Kasumi-1 (cell line): ENCODE results near the gene SLC12A2.

Source experiments
- DNase-seq, 2 experiments: peaks; one replicate each; lab custom pipeline; 2025; lab: John Stamatoyannopoulos, UW

SLC12A2 gene

DNA sequence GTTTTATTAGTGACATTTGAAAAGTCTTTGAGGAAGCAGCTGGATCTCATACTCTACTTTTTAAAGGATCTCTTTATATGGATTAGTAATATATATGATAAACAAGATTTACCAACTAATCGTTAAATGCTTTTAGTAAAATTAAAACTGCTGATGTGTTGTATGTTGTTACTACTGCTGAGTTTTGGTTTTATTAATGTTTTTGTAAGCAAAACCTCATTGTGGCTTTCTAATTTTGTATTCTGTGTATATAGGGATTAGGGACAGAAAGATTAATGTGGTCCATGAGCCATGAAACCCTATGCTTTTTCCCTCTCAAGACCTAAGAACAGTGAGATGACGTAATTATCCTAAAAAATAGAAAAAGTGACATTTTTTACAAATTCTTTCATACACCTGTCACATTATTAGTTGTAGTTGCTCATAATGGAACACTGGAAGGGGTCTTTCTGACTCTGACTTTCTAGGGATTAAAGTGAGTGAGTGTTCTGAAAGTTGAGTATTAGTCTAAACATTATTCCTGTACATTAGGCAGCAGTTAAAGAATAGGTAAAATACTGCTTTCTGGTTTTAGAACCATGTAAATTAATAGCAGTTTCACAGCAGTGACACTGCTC, 85.9 kb downstream of the SLC12A2 start:
- DNase-seq = no peak

DNA sequence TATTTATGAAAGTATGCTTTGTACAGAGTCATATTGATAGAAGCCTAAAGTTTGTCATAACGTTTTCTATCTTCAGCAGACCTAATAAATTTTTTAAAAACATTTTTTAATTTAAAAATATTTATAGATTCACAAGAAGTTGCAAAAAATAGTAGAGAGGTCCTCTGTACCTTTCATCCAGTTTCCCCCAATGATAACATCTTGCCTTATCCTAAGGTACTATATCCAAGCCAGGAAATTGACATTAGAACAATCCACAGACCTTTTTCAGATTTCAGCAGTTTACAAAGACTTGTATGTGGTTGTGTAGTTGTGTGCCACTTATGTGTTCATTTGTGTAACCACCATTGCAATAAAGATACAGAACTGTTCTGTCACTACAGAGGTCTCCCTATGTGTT, 88.5 kb downstream of the SLC12A2 start:
- no peak for DNase-seq

DNA sequence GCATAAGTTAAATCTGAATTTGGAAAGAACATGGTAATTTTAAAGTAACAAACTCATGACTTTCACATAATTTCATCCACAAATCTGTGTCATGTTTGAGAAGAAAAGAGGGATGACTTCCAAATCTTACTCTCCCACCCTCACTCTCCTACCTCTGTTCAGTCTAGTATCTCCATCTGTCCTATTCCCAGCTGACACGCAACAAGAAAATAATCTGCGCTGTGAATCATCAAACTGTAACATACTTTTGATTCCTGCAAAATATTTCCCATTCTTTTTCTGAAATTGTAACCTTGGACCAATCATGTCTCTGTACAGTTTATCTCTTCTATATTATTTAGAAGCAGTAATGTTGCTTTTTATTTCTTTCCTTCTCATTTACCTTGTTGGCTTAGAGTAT, 91.4 kb downstream of the SLC12A2 start:
- no peak for DNase-seq

DNA sequence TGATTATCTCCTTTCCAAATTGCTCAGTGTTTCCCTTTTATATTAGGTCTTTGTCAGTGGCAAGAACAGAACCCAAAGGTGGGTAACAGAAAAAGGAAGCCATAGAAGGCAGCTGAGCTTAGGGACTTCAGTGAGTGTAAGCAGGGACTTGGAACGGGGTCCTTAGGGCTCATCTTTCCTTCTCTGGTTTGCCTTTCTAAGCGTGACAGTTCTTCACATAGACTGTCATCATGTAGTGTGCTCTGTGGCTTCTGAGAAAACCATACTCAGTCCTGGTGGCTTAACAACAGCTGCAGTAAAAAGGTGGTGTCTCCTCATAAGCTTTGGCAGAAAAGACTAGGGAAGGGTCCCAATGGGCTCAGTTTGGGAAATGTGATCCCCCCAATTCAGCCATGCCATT, 108.8 kb downstream of the SLC12A2 start:
- no peak for DNase-seq

DNA sequence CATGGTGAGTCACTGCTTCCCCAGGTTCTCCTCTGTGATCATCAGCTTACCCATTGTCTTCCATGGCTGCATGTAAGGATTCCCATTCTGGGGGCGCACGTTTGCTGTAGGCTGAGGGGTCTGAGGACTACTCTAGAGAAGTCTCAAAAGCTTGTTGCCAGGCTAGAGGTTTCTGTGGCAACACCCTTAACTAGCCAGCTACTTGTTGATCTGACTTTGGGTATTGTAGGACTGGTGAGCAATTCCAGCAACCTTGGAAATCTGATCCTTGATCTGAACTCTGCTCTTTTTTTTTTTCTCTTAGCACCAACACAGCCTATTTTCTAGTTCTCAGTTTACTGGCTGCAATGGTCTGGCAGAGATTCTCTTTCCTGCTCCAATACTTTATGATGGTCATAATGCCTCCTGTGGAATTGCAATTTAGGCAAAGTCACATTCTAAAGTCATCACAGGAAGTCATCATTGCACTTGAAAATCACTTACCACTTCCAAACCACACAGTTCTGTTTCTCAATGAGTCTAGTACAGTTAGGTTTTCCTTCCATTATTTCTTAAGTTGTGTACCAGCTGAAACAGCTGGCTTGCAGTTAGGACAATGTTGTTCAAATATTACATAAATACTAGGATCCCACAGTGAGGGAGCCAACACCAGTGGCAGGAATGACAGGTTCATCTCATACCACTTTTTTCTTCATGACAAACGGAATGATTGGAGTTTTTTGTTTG, 110.3 kb downstream of the SLC12A2 start:
- DNase-seq = no peak

DNA sequence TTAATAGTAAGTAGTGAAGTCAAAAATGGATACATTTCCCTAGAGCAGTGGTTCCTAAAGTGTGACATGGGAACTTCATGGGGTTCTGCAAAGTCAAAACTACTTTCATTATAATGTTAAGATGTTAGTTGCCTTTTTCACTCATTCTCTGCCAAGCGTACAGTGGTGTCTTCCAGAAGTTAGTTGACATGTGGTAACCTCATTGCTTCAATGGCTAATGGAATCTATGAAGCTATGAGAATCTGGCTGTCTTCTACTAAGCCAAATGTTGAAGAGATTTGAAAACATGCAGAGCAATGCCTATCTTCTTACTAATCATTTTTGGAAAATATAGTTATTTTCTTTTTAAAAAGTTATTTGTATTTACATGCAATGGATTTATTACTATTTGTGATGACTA, 111.8 kb downstream of the SLC12A2 start:
- no peak for DNase-seq

DNA sequence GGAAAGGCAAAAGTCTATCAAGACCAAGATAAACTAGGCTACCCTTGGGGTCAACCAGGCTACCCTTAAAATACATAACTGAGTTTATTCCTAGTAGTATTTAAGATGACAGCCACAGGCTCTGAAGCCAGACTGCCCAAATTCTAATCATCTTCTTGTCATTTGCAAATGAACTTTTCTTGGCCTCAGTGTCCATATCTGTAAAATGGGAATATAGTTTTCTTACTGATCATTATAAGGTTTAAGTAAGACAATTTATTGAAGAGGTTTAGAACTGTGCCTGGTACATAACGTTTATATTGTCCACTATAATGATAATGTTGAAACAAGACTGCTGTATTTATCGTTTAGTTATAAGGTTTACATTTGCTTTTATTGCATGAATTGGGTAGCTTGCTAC, 112.5 kb downstream of the SLC12A2 start:
- DNase-seq = no peak

DNA sequence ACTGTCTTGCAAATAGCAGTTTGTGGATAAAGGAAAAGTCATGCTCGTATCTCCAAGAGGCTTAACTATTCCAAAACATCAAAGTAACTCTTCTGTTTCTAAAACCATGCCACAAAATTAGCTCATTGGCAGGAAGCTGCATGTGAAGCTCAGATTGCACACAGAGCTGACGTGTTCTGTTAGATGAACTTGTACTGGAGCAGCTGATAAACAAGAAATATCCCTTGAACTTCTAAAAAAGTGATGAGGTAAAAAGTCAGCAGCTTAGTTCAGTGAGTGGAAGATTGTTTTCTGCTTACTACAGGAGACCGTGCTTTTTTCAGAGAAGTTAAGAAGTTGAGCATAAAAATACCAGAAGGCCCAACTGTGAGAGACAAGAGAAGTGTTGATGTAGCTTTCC, 113.2 kb downstream of the SLC12A2 start:
- no peak for DNase-seq

DNA sequence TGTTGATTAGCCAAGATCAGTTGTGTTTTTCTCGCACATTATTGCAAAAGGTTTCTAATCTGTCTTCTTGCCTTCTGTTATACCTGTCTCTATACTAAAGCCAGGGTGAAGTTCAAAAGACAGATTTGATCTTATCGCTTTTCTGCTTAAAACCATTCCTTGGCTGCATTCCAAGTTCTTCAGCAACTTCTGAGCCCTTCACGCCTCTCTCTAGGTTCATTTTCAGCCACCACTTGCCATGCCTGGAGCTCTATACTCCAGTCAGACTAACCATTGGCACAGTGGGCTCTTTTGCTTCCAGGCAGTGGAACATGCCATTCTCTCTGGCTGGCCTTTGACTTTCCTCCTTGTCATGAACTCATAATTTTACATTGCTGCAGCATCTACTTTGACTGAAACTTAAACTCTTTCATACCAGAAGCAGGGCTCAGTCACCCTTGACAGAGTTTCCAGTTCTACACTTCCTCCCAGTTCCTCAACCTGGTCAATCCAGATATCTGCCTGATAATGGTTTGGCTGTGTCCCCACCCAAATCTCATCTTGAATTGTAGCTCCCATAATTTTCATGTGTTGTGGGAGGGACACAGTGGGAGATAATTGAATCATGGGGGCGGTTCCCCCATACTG, 114.4 kb downstream of the SLC12A2 start:
- no peak for DNase-seq

DNA sequence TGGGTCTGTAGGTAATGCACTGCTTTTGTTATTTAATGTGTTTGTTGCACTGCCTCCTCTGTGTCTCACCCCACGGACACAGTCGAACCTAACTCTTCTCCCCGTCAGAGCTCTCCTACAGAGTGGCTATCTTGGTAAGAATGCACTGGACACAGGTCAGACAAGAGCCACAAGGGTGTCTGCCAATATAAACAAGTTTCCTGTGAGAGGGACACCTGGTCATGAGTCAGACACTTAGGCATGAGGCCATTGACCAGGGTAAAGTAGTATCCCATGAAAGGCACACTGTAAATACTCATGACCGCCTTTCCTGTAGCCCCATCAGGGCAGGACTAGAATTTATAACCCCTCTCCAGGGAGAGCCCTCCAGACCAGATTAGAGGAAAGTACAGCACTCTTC, 115.5 kb downstream of the SLC12A2 start:
- no peak for DNase-seq

DNA sequence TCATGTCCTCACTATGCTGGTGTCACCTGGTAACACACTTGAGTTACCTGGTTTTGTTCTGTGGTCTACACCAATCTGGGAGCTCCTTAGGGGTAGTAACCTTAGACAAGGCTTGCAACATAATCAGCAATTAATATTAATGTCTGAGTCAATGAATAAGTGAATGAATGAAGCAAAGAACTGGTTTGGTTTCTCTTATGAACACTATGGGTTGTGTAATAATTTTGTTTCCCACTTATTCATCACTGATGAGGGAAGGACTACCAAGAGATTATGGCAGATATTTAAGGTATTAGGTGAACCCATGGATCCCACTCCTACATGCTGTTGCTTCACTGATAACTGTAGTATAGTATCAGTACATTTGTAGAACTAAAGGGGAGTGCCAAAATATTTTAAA, 116.0 kb downstream of the SLC12A2 start:
- DNase-seq = no peak

DNA sequence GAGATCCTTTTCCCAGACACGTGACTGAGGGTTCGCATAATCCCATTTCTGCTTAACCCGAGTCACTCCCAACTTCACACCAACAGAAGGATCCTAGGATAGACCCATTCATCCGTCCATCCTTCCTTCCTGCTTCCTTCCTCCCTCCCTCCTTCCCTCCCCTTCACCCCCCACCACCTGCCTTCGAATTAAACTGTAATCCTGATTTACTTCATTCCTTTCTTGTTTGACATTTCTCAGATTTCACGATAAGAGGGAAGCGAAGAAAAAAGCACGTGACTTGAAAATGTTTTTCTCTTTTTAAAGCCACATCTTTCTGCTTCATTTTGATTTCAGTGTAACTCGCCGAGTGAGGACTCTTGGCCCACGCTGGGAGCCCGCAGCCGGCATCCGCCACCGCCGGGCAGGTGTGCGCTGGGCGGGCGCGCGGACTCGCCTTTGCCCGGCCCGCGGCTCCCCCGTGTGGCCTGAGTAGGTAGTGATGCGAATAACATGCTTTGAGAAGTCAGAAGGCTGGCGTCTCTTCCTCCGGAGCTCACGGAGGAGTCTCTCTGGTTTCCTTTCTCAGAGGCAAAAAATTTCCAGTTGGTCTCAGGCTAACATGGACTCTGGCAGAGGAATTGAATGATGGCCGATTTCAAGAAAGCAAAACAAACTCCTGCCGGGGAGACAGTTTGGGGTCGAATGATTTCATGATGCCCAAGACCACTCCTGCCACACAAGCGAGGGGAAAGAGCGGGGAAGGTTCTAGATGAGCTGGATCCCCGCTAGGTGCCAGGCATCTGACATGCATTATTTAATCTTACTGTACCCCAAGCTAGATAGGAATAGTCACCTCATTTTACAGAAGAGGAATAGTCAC, 117.7 kb downstream of the SLC12A2 start:
- peak; percentile 51 to 54 for DNase-seq

DNA sequence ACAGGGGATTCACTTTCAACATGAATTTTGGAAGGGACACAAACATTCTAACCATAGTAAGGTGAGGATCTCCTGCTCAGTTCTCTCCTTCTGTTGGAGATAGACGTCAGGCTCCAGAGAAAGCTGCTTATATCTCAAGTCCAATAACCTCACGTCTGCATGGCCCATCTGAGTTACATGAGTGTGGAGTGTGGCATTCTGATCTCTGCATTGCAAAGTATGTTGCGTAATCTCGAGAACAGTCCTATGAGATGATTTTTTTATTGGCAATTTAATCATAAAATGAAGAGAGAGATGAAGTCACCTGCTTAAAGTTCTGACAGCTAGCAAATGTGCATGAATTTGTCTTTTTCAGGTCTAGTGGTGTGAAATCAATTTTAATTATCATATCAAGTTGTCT, 118.8 kb downstream of the SLC12A2 start:
- no peak for DNase-seq

DNA sequence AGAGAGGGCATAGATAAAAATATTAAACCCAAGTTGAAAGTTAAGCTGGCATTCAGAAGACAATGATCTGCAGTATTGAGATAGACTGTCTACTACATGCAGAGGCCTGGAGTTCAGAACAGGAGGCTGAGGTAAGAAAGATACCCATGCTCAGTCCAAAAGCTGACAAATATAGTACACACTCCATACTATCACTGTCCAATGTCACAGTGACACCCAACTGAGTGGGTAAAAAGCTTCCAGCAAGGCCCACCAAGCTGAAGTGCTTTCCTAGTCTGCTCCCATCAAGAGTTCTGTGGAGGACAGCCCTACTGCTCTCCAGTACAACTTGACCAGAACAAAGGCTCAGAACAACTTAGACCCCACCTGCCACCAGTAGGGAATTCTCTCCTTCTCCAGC, 124.9 kb downstream of the SLC12A2 start:
- no peak for DNase-seq

DNA sequence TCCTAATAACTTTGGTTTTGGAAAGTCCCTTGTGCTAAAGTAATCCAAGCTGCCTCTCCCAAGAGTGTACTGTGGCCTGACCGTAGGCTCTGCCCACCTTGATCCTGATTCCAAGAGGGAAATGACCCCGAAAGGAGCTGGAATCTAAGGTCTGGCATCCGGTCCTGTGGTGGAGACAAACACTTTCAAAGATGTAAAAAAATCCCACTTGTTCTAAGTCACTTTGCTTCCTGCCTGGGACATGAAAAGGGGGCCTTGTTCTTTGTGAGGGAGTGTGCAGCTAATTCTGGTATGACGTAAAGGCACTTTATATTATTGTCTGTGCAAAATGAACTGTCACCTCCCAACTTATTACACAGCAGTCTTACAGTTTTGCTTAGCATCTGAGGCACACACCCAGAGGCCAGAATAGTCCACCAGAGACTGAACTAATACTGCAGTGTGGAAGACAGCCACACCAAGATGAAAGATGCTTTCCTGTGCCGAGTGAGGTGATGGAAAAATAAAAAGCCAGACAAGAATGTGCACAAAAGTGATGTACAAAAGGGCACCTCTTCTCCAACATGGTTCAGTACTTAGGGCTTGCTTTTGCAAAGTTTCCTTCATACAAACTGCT, 128.7 kb downstream of the SLC12A2 start:
- no peak for DNase-seq

DNA sequence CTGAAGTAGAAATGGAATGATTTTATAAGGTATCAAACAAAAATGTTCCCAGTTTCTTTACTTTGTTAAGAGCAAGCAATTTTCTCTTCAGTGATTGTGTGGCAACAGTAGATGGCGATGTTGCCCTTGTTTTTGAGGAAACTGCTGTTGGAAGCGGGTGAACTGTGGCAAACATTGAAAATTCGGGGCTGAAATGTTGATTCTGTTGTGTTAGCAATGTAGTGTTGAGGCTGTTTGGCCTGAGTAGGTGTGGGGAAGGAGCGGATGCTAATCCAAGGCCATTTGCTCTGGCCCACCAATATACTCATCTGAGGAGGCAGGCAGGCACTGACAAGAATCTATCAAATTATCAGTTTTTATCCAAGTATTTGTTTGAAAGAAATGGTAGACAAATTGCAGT, 129.8 kb downstream of the SLC12A2 start:
- peak; percentile 75 to 76 for DNase-seq

DNA sequence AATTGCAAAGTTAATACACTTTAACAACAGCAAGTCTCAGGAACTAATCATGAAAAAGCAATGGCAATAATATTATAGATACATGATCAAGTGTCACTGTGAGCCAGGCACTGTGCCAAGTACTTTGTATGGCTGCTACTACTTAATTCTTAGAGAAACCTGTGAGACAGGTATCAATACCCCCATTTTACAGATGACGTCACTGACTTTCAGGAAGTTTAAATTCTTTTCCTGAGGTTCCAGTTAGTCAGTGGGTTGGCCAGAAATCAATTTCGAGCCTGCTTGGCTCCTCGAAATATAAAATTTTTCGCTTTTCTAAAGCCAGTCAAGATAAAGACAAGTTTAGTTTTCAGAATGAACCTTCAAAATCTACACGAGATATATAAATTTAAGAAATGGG, 130.3 kb downstream of the SLC12A2 start:
- DNase-seq = no peak

DNA sequence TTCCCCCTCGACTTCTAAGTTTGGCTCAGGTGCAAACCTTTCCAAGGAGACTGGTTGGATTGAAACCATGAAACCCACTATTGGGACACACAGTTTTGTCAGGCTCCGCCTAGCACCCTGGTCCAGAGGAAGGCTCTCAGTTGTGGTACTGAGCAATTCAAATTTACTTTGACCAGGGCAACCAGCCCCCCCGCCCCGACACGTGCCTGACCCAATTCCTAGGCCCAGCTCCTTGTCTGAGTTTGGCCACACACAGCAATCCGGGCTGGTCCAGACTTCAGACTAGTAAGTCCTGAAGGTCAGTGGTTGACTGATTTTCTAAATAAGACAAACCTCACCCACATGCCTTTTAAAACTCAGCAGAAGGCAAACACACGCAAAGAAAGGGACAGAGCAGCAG, 132.7 kb downstream of the SLC12A2 start:
- no peak for DNase-seq

DNA sequence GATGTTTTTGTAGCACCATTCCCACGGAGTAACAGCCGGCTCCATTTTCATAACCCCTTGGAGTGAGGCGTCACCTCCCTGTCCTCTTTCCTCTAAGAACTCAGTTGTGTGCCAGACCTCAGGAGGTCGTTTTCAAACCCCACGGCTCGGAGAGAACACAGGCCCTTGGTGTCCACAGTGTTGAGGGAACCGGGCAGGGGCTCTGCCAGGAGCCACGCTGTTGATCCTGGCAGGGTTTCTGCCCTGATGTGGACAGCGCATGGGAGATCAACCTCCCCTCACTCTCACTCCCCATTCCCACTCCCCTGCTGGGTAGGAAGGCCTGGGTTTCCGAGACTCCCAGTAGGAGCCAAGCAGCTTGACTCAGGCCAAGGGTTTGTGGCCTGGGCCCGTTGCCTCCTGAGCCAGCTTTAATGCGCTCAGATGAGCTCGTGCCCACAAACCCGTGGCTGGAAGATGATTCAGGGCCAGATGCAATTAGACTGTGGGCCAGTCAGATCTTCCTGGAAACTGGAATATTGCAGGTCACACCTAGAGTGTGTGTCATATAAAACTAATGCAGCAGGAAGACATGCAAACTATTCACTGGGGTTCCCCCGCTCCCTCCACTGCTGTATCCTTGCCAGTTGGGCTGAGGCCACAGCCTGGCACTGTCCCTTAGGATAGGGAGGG, 133.4 kb downstream of the SLC12A2 start:
- DNase-seq = no peak

DNA sequence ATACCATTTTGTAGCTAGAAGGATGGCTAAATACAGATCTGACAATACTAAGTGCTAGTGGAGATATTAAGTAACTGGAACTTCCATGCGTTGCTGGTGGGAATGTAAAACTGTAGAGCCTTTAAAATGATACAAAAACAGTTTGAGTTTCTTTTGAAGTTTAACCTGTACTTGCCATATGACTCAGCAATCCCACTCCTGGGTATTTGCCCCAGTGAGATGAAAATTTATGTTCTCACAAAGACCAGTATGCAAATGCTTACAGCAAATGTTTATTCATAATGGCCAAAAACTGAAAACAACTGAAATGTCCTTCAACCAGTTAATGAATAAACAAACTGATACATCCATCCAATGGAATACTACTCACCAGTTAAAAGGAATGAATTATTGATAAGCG, 137.3 kb downstream of the SLC12A2 start:
- no peak for DNase-seq

DNA sequence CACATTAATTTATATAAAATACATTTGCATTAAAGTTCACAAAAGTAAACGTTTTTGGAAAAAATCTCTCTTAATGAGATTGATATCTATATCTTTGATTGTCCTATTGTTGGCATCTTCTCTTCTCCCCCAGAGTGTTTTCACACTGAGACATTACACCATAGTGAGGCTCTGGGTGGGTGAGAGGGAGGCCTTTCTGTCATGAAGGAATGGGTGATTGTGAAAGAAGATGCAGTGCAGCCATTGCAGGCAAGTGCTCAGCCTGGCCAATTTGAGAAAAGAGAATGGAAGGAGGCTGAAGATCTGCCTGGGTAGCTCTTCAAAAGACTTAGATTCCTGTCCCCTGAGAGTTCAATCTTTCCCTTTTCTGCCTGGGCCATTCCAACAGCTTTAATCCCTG, 140.8 kb downstream of the SLC12A2 start:
- no peak for DNase-seq
